Smooth muscle cell (in vitro differentiated cells): ENCODE measurements around the gene PAIP1. TPM values are rescaled to one million over a fixed set of nuclear protein-coding genes. Genes with fewer than 3 reads are reported as not detected.

Experiments
- DNase-seq: peaks from one replicate; lab custom pipeline; 2025; ENCODE audit not compliant: unreplicated experiment; lab: John Stamatoyannopoulos, UW
- H2AFZ ChIP-seq: fragments of 200-600 bp; sonication (generic); 2 replicates; pipeline ENCODE4 v1.6.0; 2016; ENCODE audit warnings: antibody characterized with exemption, low read depth, mild to moderate bottlenecking
- H3F3A ChIP-seq: fragments of 200-600 bp; sonication (generic); 2 replicates; pipeline ENCODE4 v1.6.0; 2017; ENCODE audit warnings: antibody characterized with exemption, low read depth
- H3K27ac ChIP-seq: fragments of 200-600 bp; sonication (generic); 2 replicates; pipeline ENCODE4 v1.5.1; 2016; ENCODE audit warnings: low read depth, mild to moderate bottlenecking
- H3K27me3 ChIP-seq: fragments of 200-600 bp; sonication (generic); 2 replicates; pipeline ENCODE4 v1.6.1; 2016; ENCODE audit warnings: low read depth, mild to moderate bottlenecking
- H3K36me3 ChIP-seq: fragments of 200-600 bp; sonication (generic); 2 replicates; pipeline ENCODE4 v1.5.1; 2016; ENCODE audit warnings: low read depth
- H3K4me1 ChIP-seq: fragments of 200-600 bp; sonication (generic); 2 replicates; pipeline ENCODE4 v1.5.1; 2016; ENCODE audit warnings: low read depth
- H3K4me2 ChIP-seq: fragments of 200-600 bp; sonication (generic); 2 replicates; pipeline ENCODE4 v1.6.0; 2016; ENCODE audit warnings: mild to moderate bottlenecking
- H3K4me3 ChIP-seq: fragments of 200-600 bp; sonication (generic); 2 replicates; pipeline ENCODE4 v1.5.1; 2016; ENCODE audit warnings: mild to moderate bottlenecking
- H3K79me2 ChIP-seq: fragments of 200-600 bp; sonication (generic); 2 replicates; pipeline ENCODE4 v1.6.0; 2016; ENCODE audit warnings: low read depth, mild to moderate bottlenecking
- H3K9ac ChIP-seq: fragments of 200-600 bp; sonication (generic); 2 replicates; pipeline ENCODE4 v1.6.0; 2016; ENCODE audit warnings: low read depth
- H3K9me3 ChIP-seq: fragments of 200-600 bp; sonication (generic); replicated peaks from 2 replicates; pipeline ENCODE4 v1.5.1; 2016; ENCODE audit warnings: low read depth
- H4K20me1 ChIP-seq: fragments of 200-600 bp; sonication (generic); 2 replicates; pipeline ENCODE4 v1.6.0; 2016; ENCODE audit warnings: low read depth
- CTCF ChIP-seq: fragments of 200-600 bp; sonication (generic); IDR thresholded peaks from 2 replicates; pipeline ENCODE4 v1.5.1; 2017; ENCODE audit warnings: borderline replicate concordance, mild to moderate bottlenecking, antibody characterized with exemption; ENCODE audit not compliant: insufficient read depth, poor library complexity, severe bottlenecking
- WGBS: methylation state at CpG from one replicate; pipeline ENCODE4 v1.1.7; 2016; ENCODE audit warnings: low lambda C conversion rate; 5-methylcytosine and 5-hydroxymethylcytosine counted together
- polyA plus RNA-seq: library from polyadenylated mRNA; unstranded; fragments of >200 nt; fragmentation: Nextera tagmentation; extraction: Ambion mirVana; gene quantifications from 2 replicates; pipeline ENCODE4 v1.2.1, GENCODE V29; 2016
- total RNA-seq: library from RNA; depleted of rRNA; stranded (reverse); fragments of >200 nt; gene quantifications from 2 replicates; pipeline ENCODE4 v1.2.3, GENCODE V29; 2014

PAIP1 gene
- total and polyA plus RNA-seq, 2 experiments from 2014 or later, result 135 to 137 TPM

- peak overlapping the region; percentile 93 for H3K4me2 ChIP-seq
- H3K9me3 ChIP-seq, result no peaks in the 10 kb centered on the region
- H3K27ac ChIP-seq, result peak overlapping the region; percentile 94
- peaks cover 41% of the 10 kb centered on the region for H3K79me2 ChIP-seq
- H3K27me3 ChIP-seq, result no peaks in the 10 kb centered on the region
- 31% methylated on average over 6 of the region's 6 CpGs for WGBS
- no peak for DNase-seq
- H3K9ac ChIP-seq, result peak overlapping the region; percentile 95
- peaks cover 15% of the 10 kb centered on the region for H3K4me1 ChIP-seq
- TF ChIP-seq CTCF, result no peak
- H3K4me3 ChIP-seq, result peak overlapping the region; percentile 74
- H2AFZ ChIP-seq, result peak overlapping the region; percentile 85
- no peaks in the 10 kb centered on the region for H3K36me3 ChIP-seq
- H3F3A ChIP-seq, result peaks cover 11% of the 10 kb centered on the region
- H4K20me1 ChIP-seq, result no peaks in the 10 kb centered on the region
These were observed 74.2 kb downstream of the PAIP1 start for GRCh38 chr5:43482490-43483297.

Other genes starting within 250 kb of the PAIP1 start
- gene HMGCS1, start 243.7 kb downstream of the PAIP1 start, total RNA-seq, result 94.0 and 147 TPM in 2 replicates
- 40.0 and 51.8 TPM in 2 replicates for gene HMGCS1, start 243.7 kb downstream of the PAIP1 start, polyA plus RNA-seq
- 0.22 and 0.27 TPM in 2 replicates for gene CCL28, start 144.7 kb downstream of the PAIP1 start, total RNA-seq
- 0.19 TPM in 1 of 2 replicates, not detected in the other for gene CCL28, start 144.7 kb downstream of the PAIP1 start, polyA plus RNA-seq
- 22.9 and 26.2 TPM in 2 replicates for gene TMEM267, start 73.2 kb downstream of the PAIP1 start, total RNA-seq
- 7.4 and 10.1 TPM in 2 replicates for gene TMEM267, start 73.2 kb downstream of the PAIP1 start, polyA plus RNA-seq
- 7.5 and 12.4 TPM in 2 replicates for gene C5orf34, start 41.9 kb downstream of the PAIP1 start, total RNA-seq
- gene C5orf34, start 41.9 kb downstream of the PAIP1 start, polyA plus RNA-seq, result 2.6 and 3.4 TPM in 2 replicates
- gene NNT, start 46.1 kb upstream of the PAIP1 start, total RNA-seq, result 39.8 and 49.8 TPM in 2 replicates
- 20.3 and 26.8 TPM in 2 replicates for gene NNT, start 46.1 kb upstream of the PAIP1 start, polyA plus RNA-seq